H1 (cell line): ENCODE results near the gene LGALS4. TPM values are rescaled to one million over a fixed set of nuclear protein-coding genes. Genes with fewer than 3 reads are reported as not detected.
"Not testable (repeated sequence)": the region's sequence is repeated elsewhere in the genome, so short reads cannot be mapped to it uniquely, and the experiment has no call there.

ENCODE experiments used
- CTCF ChIA-PET: fragments of 300-600 bp; sonication (Branson Sonifier 250); formaldehyde crosslinking; loops from one replicate; lab custom pipeline; 2021; ENCODE audit not compliant: partially characterized antibody; lab: Charles Lee
- POLR2A ChIA-PET: fragments of 300-600 bp; sonication (Branson Sonifier 250); formaldehyde crosslinking; loops from one replicate; lab custom pipeline; 2021; ENCODE audit warnings: inconsistent platforms; ENCODE audit not compliant: partially characterized antibody; lab: Charles Lee
- DNase-seq, 2 experiments: peaks; one replicate each; pipeline versions ENCODE4 v3.0.0 to v3.0.0-alpha.2; 2010 to 2022; ENCODE audit warnings: low spot score in 2 of 2, low read depth in 1 of 2, mixed read lengths in 1 of 2
- FAIRE-seq: peaks from 2 replicates; lab custom pipeline; 2011; peaks lifted over from hg19 to GRCh38; lab: Jason Lieb, UNC
- H2AFZ ChIP-seq: 2 replicates; pipeline ENCODE4 v1.8.1; 2012; ENCODE audit warnings: low read length, inconsistent platforms
- H2AK5ac ChIP-seq: 2 replicates; pipeline ENCODE4 v1.6.1; 2013; ENCODE audit warnings: low read depth, low read length
- H2BK120ac ChIP-seq: replicated peaks from 2 replicates; pipeline ENCODE3; 2013; ENCODE audit warnings: low read depth, low read length, inconsistent platforms
- H2BK12ac ChIP-seq: 2 replicates; pipeline ENCODE4 v1.6.1; 2013; ENCODE audit warnings: low read depth, low read length
- H2BK15ac ChIP-seq: 2 replicates; pipeline ENCODE4 v1.6.1; 2013; ENCODE audit warnings: low read length
- H2BK20ac ChIP-seq: 2 replicates; pipeline ENCODE4 v1.6.1; 2013; ENCODE audit warnings: low read length
- H2BK5ac ChIP-seq: 2 replicates; pipeline ENCODE4 v1.6.1; 2013; ENCODE audit warnings: low read depth, low read length
- H3K14ac ChIP-seq: 2 replicates; pipeline ENCODE4 v1.6.1; 2013; ENCODE audit warnings: inconsistent platforms; ENCODE audit not compliant: insufficient read length
- H3K18ac ChIP-seq: 2 replicates; pipeline ENCODE4 v1.6.1; 2013; ENCODE audit warnings: low read length; ENCODE audit errors: extremely low read depth
- H3K23ac ChIP-seq: 2 replicates; pipeline ENCODE4 v1.6.1; 2013; ENCODE audit warnings: inconsistent platforms; ENCODE audit not compliant: insufficient read length
- H3K23me2 ChIP-seq: 2 replicates; pipeline ENCODE4 v1.6.1; 2013; ENCODE audit warnings: low read depth, low read length
- H3K27ac ChIP-seq: 2 replicates; pipeline ENCODE4 v1.6.1; 2011; ENCODE audit warnings: low read depth, low read length, inconsistent platforms
- H3K27me3 ChIP-seq, 4 experiments: replicated peaks in 1 of 4; 1 replicate in 1 of 4; 2 replicates in 3 of 4; pipeline versions ENCODE4 v1.6.1 to v1.8.1; 2011 to 2013; ENCODE audit warnings: low read length in 3 of 4, mild to moderate bottlenecking in 3 of 4, inconsistent platforms in 2 of 4, mixed read lengths in 2 of 4, moderate library complexity in 1 of 4; ENCODE audit not compliant: control insufficient read depth in 3 of 4, insufficient read depth in 3 of 4; ENCODE audit errors: extremely low read depth in 1 of 4
- H3K36me3 ChIP-seq, 4 experiments: 2 replicates each; pipeline versions ENCODE4 v1.6.1 to v1.8.1; 2011 to 2013; ENCODE audit warnings: mild to moderate bottlenecking in 4 of 4, low read length in 3 of 4, moderate library complexity in 2 of 4, control low read depth in 1 of 4, inconsistent platforms in 1 of 4; ENCODE audit not compliant: insufficient read depth in 4 of 4, control insufficient read depth in 2 of 4
- H3K4ac ChIP-seq: replicated peaks from 2 replicates; pipeline ENCODE3; 2013; ENCODE audit warnings: low read length, low read depth, mixed read lengths, inconsistent platforms; ENCODE audit not compliant: insufficient read length
- H3K4me1 ChIP-seq, 4 experiments: replicated peaks in 1 of 4; 1 replicate in 1 of 4; 2 replicates in 3 of 4; pipeline versions ENCODE4 v1.6.1 to v1.8.1; 2011 to 2013; ENCODE audit warnings: low read length in 3 of 4, inconsistent platforms in 2 of 4, mixed read lengths in 1 of 4; ENCODE audit not compliant: insufficient read depth in 4 of 4, control insufficient read depth in 3 of 4
- H3K4me2 ChIP-seq, 2 experiments: 2 replicates each; pipeline versions ENCODE4 v1.6.1 to v1.8.1; 2011 to 2013; ENCODE audit warnings: low read depth in 2 of 2, low read length in 2 of 2, control low read depth in 1 of 2, inconsistent platforms in 1 of 2, mild to moderate bottlenecking in 1 of 2; ENCODE audit not compliant: insufficient read depth in 1 of 2
- H3K4me3 ChIP-seq, 4 experiments: fragments of 200-600, 300-600 bp in 1 of 4; sonication (generic), shearing (Covaris generic), sonication (Bioruptor Twin) in 1 of 4; 2 replicates each; pipeline versions ENCODE4 v1.5.1 to v1.8.1; 2011 to 2016; ENCODE audit warnings: low read length in 4 of 4, low read depth in 3 of 4, control low read depth in 2 of 4, inconsistent platforms in 2 of 4, mild to moderate bottlenecking in 2 of 4, mixed read lengths in 1 of 4, moderate library complexity in 1 of 4; ENCODE audit not compliant: insufficient read depth in 2 of 4; ENCODE audit errors: extremely low read depth in 1 of 4
- H3K56ac ChIP-seq: replicated peaks from 2 replicates; pipeline ENCODE3; 2013; ENCODE audit warnings: low read depth, mild to moderate bottlenecking, mixed read lengths, low read length, inconsistent platforms; ENCODE audit not compliant: insufficient read length
- H3K79me1 ChIP-seq: 2 replicates; pipeline ENCODE4 v1.6.1; 2013; ENCODE audit warnings: low read depth, low read length, control low read depth
- H3K79me2 ChIP-seq, 2 experiments: 2 replicates each; pipeline versions ENCODE4 v1.6.1 to v1.8.1; 2012 to 2013; ENCODE audit warnings: low read length in 2 of 2, mild to moderate bottlenecking in 2 of 2, inconsistent platforms in 1 of 2; ENCODE audit not compliant: insufficient read depth in 2 of 2, control insufficient read depth in 1 of 2
- H3K9ac ChIP-seq, 4 experiments: replicated peaks in 1 of 4; 1 replicate in 1 of 4; 2 replicates in 3 of 4; pipeline versions ENCODE4 v1.6.1 to v1.8.1; 2011 to 2013; ENCODE audit warnings: low read depth in 3 of 4, low read length in 3 of 4, control low read depth in 2 of 4, mild to moderate bottlenecking in 2 of 4, moderate library complexity in 2 of 4, inconsistent platforms in 1 of 4; ENCODE audit errors: extremely low read depth in 1 of 4
- H3K9me3 ChIP-seq, 2 experiments: 2 replicates each; pipeline versions ENCODE4 v1.6.1 to v1.8.1; 2012 to 2013; ENCODE audit warnings: mild to moderate bottlenecking in 2 of 2, moderate library complexity in 2 of 2, control low read depth in 1 of 2, inconsistent platforms in 1 of 2, low read depth in 1 of 2, low read length in 1 of 2, mixed read lengths in 1 of 2; ENCODE audit not compliant: insufficient read depth in 2 of 2
- H4K20me1 ChIP-seq, 2 experiments: replicated peaks in 1 of 2; 2 replicates each; pipeline versions ENCODE3 to v1.8.1; 2011 to 2013; ENCODE audit warnings: inconsistent platforms in 2 of 2, low read length in 2 of 2, mild to moderate bottlenecking in 1 of 2; ENCODE audit not compliant: insufficient read depth in 2 of 2, control insufficient read depth in 1 of 2
- H4K5ac ChIP-seq: 2 replicates; pipeline ENCODE4 v1.6.1; 2013; ENCODE audit warnings: low read length, low read depth, mixed read lengths, inconsistent platforms; ENCODE audit not compliant: insufficient read length
- H4K8ac ChIP-seq: 2 replicates; pipeline ENCODE4 v1.8.0; 2013; ENCODE audit warnings: mild to moderate bottlenecking, moderate library complexity, low read length, inconsistent platforms; ENCODE audit not compliant: insufficient read depth; ENCODE audit errors: extremely low read depth
- H4K91ac ChIP-seq: replicated peaks from 2 replicates; pipeline ENCODE3; 2013; ENCODE audit warnings: low read length, mixed read lengths, inconsistent platforms; ENCODE audit not compliant: insufficient read length
- WGBS, 2 experiments: shearing (Covaris generic) in 1 of 2; methylation state at CpG; one replicate each; pipeline versions ENCODE4 v1.1.6 to v1.1.7; 2013 to 2015; ENCODE audit warnings: low lambda C conversion rate in 2 of 2, mixed read lengths in 2 of 2, inconsistent platforms in 1 of 2, low coverage in 1 of 2, missing lambda C conversion rate in 1 of 2; ENCODE audit not compliant: insufficient replicate concordance in 2 of 2, insufficient coverage in 1 of 2, insufficient read length in 1 of 2; ENCODE audit errors: extremely low coverage in 1 of 2, missing lambda C conversion rate in 1 of 2; 5-methylcytosine and 5-hydroxymethylcytosine counted together
- polyA plus RNA-seq, 7 experiments: library from polyadenylated mRNA; depleted of rRNA in 3 of 7; stranded (reverse) in 5 of 7; unstranded in 2 of 7; fragments of >200 nt in 5 of 7; fragments of 200-250 nt in 2 of 7; gene quantifications; 1 replicate in 5 of 7; 2 replicates in 1 of 7; 4 replicates in 1 of 7; pipeline versions ENCODE4 v1.2.1 to v1.2.3, GENCODE V29; 2011 to 2013; ENCODE audit warnings: missing spikeins in 2 of 7, mixed read lengths in 2 of 7
- total RNA-seq: library from RNA; stranded (reverse); fragmentation: NEBNext Ultra II Directional; extraction: Animal tissue kit (Norgen Biotek cat#: 25700); gene quantifications from 2 replicates; pipeline ENCODE4 v1.2.1, GENCODE V29; 2021

Gene LGALS4
- total and polyA plus RNA-seq, 2 of the 8 experiments (the other 6 are each of a cell fraction or from before 2014, with no cell fraction given) = 0.32 to 0.37 TPM

GRCh38 chr19:38813932-38814331 lies 1.2 kb upstream of the LGALS4 start:
- H3K4me1 ChIP-seq, H4K20me1 ChIP-seq, H3K23ac ChIP-seq, FAIRE-seq, H3K14ac ChIP-seq, DNase-seq, H3K9ac ChIP-seq, H2BK5ac ChIP-seq, H2AFZ ChIP-seq, H3K4ac ChIP-seq, H4K5ac ChIP-seq, H2BK12ac ChIP-seq, H3K27ac ChIP-seq, H3K9me3 ChIP-seq, H3K18ac ChIP-seq, H3K23me2 ChIP-seq, H2BK120ac ChIP-seq, H3K4me2 ChIP-seq, H3K79me1 ChIP-seq, H3K56ac ChIP-seq, H2BK20ac ChIP-seq, H2BK15ac ChIP-seq, H4K8ac ChIP-seq, H4K91ac ChIP-seq, H3K27me3 ChIP-seq, H2AK5ac ChIP-seq, H3K79me2 ChIP-seq, H3K4me3 ChIP-seq: not testable (repeated sequence)
- peaks cover 0 to 20% (median 10%) of the 10 kb centered on the region in 4 experiments; a peak in 5 of 8 replicates for H3K36me3 ChIP-seq
- POLR2A ChIA-PET = interaction anchor here (1.2 to 3.7 kb wide), 5 partner anchors 15 to 35 kb away, joined by 3 to 17 read pairs (median 3); partner anchors contain the start of gene ECH1
- CTCF ChIA-PET = interaction anchor here (1.1 to 1.5 kb wide), 2 partner anchors 9 to 13 kb away, joined by 3 read pairs; no protein-coding TSS in a partner anchor
- WGBS, 2 experiments = 73% methylated on average over 2 of the region's 2 CpGs; no CpG with 5 or more reads in 1 of the 2 experiments
